Mononuclear cell (primary cell): ENCODE results near the gene SLC28A1. TPM values are rescaled to one million over a fixed set of nuclear protein-coding genes. Genes with fewer than 3 reads are reported as not detected.

Experiments
- H3K27me3 ChIP-seq: 2 replicates; pipeline ENCODE4 v1.6.0; 2011; ENCODE audit warnings: low read length, control low read depth; ENCODE audit not compliant: insufficient read depth
- H3K4me1 ChIP-seq: 2 replicates; pipeline ENCODE4 v1.5.1; 2011; ENCODE audit warnings: mild to moderate bottlenecking, low read length, control low read depth; ENCODE audit not compliant: insufficient read depth
- H3K4me3 ChIP-seq: 2 replicates; pipeline ENCODE4 v1.5.1; 2011; ENCODE audit warnings: mild to moderate bottlenecking, low read length, moderate library complexity
- H3K9me3 ChIP-seq: 2 replicates; pipeline ENCODE4 v1.5.1; 2011; ENCODE audit warnings: low read depth, mild to moderate bottlenecking, control low read depth, low read length
- total RNA-seq: library from RNA; depleted of rRNA; stranded (reverse); fragments of >200 nt; gene quantifications from one replicate; pipeline ENCODE4 v1.2.3, GENCODE V29; 2012

SLC28A1 gene
- total RNA-seq, 1 donor, result not detected

DNA sequence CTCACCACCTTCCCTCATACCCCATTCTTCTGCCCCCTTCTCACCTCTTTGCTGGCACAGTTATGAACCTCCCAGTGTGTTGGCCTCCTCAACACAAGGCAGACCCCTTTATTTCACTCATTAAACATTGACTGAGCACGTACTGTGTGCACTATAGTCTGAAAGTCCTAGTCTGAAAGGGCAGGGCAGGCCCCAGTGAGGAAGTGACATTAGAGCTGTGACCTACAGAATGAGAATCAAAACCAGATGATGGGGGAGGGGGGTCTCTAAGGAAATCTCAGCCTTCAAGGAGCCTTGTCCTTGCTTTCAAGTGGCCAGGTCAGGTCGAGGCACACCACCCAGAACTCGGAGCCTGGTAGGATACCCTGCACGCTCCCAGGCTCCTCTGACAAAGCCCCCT lies 3.5 kb downstream of the SLC28A1 start:
- Histone ChIP-seq H3K9me3 (no peaks in the 10 kb centered on the region), H3K4me1 (no peaks in the 10 kb centered on the region), H3K27me3 (no peaks in the 10 kb centered on the region), H3K4me3 (no peak overlapping the region)

DNA sequence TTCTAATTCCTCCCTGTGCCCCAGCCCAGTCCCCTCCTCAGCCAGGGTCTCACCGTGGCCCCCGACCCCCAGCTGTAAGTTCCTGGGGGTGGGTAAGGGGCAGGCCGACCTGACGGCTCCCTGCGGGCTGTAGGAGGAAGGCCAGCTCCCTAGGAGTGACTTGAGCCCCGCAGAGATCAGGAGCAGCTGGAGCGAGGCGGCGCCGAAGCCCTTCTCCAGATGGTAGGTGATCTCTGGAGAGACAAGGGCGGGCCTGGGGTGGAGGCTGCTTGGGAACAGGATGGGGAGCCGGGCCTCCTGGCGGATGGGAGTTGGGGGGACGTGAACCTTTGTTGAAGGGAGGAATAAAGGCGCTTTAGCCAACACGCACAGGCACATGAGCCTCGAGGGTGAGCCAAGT lies 4.2 kb downstream of the SLC28A1 start:
- Histone ChIP-seq H3K27me3 (no peaks in the 10 kb centered on the region), H3K4me3 (no peak overlapping the region), H3K4me1 (no peaks in the 10 kb centered on the region), H3K9me3 (no peaks in the 10 kb centered on the region)

DNA sequence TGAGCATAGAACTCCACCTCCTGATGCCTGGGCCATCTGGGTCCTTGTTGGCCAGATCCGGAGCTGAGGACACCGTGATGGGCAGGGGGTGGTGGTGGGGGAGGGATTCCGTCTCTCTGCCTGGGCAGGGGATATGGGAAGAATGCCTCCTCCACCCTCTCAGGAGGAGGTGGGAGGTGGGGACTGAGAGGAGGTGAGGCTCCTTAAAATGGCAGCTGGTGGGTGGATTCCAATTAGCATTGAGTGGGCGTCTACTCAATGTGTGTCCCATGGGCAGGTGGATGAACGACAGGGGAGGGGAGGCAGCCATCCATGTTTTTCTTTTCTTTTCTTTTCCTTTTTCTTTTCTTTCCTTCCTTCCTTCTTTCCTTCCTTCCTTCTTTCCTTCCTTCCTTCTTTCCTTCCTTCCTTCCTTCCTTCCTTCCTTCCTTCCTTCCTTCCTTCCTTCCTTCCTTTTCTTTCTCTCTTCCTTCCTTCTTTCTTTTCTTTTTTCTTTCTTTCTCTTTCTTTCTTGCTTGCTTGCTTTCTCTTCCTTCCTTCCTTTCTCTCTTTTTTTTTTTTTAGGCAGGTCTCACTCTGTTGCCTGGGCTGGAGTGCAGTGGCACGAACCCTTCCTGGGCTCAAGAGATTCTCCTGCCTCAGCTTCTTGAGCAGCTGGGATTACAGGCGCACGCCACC lies 5.0 kb downstream of the SLC28A1 start:
- H3K4me1 ChIP-seq, result no peaks in the 10 kb centered on the region
- H3K27me3 ChIP-seq, result no peaks in the 10 kb centered on the region
- no peak overlapping the region for H3K4me3 ChIP-seq
- no peaks in the 10 kb centered on the region for H3K9me3 ChIP-seq

DNA sequence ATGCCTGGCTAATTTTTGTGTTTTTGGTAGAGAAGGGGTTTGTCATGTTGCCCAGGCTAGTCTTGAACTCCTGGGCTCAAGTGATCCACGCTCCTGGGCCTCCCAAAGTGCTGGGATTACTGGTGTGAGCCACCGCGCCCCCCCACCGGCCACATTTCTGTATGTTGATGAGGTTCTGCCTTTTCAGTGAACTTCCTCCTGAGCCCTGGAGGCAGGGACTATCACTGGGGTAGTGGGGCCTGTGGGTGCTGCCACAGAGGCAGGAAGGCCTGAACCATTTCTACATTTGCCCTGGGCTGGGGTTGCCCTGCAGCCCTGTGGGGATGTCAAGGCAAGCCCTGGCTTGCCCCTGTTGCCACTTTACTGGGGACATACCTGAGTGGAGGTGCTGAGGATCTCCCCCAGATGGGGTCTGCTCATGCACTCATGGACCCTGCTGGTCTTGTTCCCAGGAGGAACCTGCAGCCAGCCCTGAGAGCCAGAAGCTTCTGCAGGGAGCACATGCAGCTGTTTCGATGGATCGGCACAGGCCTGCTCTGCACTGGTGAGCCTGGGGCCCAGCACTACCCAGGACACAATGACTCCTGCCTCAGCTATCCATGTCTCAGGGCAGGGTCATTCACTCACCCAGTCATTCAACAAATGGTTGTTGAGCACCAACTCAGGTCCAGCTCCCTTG lies 5.7 kb downstream of the SLC28A1 start:
- no peaks in the 10 kb centered on the region for H3K27me3 ChIP-seq
- H3K4me1 ChIP-seq, result no peaks in the 10 kb centered on the region
- H3K4me3 ChIP-seq, result no peak overlapping the region
- no peaks in the 10 kb centered on the region for H3K9me3 ChIP-seq

DNA sequence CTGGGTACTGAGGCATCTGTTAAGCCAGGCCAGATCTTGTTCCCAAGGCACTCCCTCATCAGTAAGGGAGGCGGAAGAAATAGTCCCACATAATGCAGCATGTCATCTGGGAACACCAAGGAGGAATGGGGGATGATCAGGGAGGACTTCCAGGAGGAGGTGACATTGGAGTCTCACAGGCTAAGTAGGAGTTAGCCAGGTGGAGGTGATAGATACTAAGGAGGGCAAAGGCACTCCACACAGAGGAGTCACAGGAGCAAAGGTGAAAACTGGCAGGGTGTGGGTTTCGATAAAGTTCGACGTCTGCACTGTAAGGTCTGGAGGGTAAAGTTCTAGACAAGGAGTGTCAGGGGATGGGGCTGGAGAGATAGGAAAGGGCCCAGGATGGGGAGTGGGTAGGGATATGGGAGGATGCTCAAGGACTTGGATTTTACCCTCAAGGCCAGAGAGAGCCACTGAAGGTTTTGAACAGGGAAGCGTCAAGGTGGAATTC lies 6.3 kb downstream of the SLC28A1 start:
- no peaks in the 10 kb centered on the region for H3K4me1 ChIP-seq
- H3K27me3 ChIP-seq, result no peaks in the 10 kb centered on the region
- no peaks in the 10 kb centered on the region for H3K9me3 ChIP-seq
- no peak overlapping the region for H3K4me3 ChIP-seq

DNA sequence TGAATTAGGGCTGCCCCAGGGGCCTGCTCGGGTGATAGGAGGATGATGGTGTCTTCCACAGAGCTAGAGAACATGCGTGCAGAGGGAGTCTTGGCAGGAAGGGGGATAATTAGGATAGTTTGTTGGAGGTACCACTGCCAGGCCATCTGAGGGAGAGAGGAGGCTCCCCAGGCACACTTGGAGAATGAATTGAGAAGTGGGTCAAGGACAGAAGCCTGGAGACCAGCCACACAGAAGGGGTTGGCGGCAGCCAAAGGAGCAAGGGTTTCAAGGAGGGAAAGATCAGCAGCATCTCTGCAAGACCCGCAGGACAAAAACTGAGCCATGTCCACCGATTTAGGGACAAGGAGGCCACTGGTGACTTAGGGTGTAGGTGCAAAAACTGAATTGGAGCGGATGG lies 6.9 kb downstream of the SLC28A1 start:
- H3K4me3 ChIP-seq, result no peak overlapping the region
- H3K9me3 ChIP-seq, result no peaks in the 10 kb centered on the region
- H3K4me1 ChIP-seq, result no peaks in the 10 kb centered on the region
- H3K27me3 ChIP-seq, result no peaks in the 10 kb centered on the region

DNA sequence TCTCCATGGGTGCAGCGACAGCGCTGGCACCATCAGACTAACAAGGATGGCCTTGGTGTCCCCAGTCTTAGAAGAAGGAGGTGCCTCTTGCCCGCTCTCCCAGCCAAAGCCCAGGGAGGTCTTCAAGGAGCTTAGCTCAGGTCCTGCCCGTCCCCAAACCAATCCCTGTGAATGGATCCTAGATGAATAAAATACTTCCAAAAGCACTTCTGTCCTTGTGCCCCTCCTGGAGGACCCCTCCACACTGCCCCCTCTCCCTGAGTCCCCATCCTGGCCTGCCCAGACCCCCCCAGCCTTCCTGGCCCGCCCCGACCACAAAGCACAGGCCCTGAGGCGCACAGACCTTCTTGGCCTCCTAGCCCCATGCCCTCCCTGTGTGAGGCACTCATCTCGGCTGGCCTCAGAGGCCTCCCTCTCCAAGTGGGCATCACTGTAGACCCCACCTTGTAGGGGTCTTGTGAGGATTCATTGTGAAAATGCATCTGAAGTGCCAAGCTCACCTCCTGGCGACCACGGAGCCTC lies 8.4 kb downstream of the SLC28A1 start:
- no peaks in the 10 kb centered on the region for H3K4me1 ChIP-seq
- no peak overlapping the region for H3K4me3 ChIP-seq
- no peaks in the 10 kb centered on the region for H3K27me3 ChIP-seq
- H3K9me3 ChIP-seq, result no peaks in the 10 kb centered on the region

DNA sequence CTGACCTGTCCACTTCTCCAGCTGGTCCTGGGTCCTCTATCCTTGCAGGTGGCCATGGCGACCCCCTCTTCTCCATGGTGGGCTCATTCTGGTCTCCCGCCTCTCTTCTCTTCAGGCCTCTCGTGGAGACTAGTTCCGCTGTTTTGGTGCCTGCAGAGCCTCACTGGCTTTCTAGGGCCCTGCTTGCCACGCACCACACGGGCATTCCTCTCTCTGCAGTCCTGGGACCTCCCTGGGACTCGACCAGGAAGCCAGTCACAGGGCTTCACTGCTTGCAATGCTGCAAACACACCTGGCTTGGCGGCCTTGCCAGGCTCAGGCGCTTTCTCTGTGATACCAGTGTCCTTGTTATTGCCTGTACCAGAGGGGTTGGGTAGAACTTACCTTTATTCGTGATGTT lies 9.1 kb downstream of the SLC28A1 start:
- Histone ChIP-seq H3K4me3 (no peak overlapping the region), H3K27me3 (no peaks in the 10 kb centered on the region), H3K4me1 (no peaks in the 10 kb centered on the region), H3K9me3 (no peaks in the 10 kb centered on the region)

DNA sequence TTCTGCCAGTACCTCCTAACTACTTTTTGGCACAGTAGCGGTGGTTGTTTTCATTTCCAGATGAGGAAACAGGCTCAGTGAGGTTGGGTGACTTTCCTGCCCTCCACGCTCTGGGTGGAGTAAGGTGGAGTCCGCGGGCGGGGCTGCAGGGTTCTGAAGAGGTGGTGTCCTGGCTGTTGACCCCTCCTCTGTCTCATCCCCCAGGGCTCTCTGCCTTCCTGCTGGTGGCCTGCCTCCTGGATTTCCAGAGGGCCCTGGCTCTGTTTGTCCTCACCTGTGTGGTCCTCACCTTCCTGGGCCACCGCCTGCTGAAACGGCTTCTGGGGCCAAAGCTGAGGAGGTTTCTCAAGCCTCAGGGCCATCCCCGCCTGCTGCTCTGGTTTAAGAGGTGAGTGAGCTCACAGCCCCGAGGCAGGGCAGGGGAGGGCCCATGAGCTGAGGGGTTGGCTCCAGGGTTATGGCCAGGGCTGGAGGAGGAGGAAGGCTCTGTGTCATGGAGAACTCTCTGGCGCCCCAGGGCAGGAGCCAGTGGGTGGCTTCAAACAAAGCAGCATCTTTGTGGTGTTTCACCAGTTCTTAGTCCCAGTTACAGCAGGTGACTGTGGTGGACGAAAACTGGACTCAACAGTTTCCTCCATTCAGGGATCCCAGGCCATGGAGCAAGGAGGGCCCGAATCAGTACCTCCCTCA lies 10.4 kb downstream of the SLC28A1 start:
- H3K9me3 ChIP-seq, result no peaks in the 10 kb centered on the region
- no peaks in the 10 kb centered on the region for H3K27me3 ChIP-seq
- no peak overlapping the region for H3K4me3 ChIP-seq
- H3K4me1 ChIP-seq, result no peaks in the 10 kb centered on the region

DNA sequence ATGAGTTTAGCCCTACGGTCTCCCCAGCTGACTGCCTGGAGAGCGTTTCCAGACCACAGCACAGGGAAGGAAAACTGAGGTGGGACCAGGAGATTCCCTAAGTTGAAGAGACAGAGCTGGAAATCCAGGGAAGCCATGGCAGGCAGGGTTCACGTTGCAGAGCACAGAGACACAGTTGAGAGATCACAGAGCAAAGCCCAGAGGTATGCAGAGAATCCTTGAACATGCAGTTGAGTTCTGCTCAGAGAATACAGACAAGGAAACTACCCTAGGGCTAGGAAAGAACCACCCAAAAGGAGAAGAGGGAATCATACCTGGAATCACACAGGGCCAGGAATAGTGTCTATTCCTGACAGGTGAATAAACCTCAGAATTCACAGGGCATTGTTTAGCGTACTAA lies 14.3 kb downstream of the SLC28A1 start:
- H3K4me3 ChIP-seq, result no peak overlapping the region
- no peaks in the 10 kb centered on the region for H3K9me3 ChIP-seq
- no peaks in the 10 kb centered on the region for H3K27me3 ChIP-seq
- no peaks in the 10 kb centered on the region for H3K4me1 ChIP-seq

DNA sequence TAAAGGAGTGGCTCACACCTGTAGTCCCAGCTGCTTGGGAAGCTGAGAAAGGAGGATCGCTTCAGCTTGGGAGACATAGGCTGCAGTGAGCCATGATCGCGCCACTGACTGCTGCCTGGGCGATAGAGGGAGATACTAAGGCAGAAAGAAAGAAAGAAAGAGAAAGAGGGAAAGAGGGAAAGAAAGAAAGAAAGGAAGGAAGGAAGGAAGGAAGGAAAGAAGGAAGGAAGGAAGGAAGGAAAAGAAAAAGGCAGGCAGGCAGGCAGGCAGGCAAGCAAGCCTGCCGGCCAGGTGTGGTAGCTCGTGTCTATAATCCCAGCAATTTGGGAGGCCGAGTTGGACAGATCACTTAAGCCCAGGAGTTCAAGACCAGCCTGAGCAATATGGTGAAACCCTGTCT lies 15.3 kb downstream of the SLC28A1 start:
- no peak overlapping the region for H3K4me3 ChIP-seq
- H3K4me1 ChIP-seq, result no peaks in the 10 kb centered on the region
- no peaks in the 10 kb centered on the region for H3K27me3 ChIP-seq
- H3K9me3 ChIP-seq, result no peaks in the 10 kb centered on the region

DNA sequence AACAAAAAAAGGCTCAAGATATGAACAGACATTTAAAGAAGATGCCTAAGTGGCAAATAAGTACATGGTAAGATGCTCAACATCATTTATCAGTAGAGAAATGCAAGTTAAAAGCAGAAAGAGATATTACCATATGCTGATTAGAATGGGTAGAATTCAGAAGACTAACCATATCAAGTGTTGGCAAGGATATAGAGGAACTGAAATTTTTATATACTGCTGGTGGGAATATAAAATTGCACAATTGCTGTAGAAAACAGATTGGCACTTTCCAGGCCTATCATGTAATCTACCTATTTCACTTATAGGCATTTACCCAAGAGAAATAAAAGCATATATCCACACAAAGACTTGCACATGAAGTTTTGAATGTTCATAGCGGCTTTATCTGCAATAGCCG lies 17.1 kb downstream of the SLC28A1 start:
- H3K27me3 ChIP-seq, result no peaks in the 10 kb centered on the region

DNA sequence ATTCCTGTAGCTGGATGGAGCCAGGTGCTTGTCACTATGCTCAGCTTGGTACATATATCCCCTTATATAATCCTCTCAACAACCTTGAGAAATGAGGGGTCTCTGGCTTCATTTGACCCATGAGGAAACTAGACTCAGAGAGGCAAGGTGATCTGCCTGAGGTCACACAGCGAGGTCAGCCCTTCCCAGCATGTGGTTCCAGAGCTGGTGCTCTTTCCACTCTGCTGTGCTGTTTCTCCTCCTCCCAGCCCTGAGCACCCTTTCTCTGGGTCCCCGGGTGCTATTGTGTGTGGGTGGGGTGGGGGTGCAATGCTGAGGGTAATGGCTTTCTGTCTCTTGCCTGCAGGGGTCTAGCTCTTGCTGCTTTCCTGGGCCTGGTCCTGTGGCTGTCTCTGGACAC lies 19.3 kb downstream of the SLC28A1 start:
- Histone ChIP-seq H3K4me1 (no peaks in the 10 kb centered on the region), H3K4me3 (no peak overlapping the region), H3K27me3 (no peaks in the 10 kb centered on the region), H3K9me3 (no peaks in the 10 kb centered on the region)

More for the DNA sequence above, 17.1 kb downstream of the SLC28A1 start:
- no peaks in the 10 kb centered on the region for H3K4me1 ChIP-seq
- no peaks in the 10 kb centered on the region for H3K9me3 ChIP-seq
- H3K4me3 ChIP-seq, result no peak overlapping the region

DNA sequence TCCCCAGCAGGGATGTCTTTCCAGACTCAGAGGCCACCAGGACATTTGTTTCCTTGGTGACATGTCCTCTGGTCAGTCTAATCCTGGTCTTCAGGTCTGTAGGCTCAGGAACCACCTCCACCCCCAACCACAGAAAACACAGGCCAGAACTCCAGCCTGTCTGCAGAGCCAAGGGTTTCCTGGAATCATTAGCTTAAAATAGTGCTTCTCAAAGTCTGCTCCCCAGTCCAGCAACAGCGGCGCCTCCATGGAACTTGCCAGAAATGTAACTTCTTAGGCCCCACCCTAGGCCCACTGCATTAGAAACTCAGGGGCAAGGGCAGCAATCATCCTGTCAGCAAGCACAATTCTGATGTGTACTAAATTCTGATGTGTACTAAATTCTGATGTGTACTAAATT lies 20.0 kb downstream of the SLC28A1 start:
- H3K4me3 ChIP-seq, result no peak overlapping the region
- no peaks in the 10 kb centered on the region for H3K9me3 ChIP-seq
- no peaks in the 10 kb centered on the region for H3K4me1 ChIP-seq
- no peaks in the 10 kb centered on the region for H3K27me3 ChIP-seq
